Liver (tissue), 9 donors: ENCODE results near the gene SLC6A11. TPM values are rescaled to one million over a fixed set of nuclear protein-coding genes. Genes with fewer than 3 reads are reported as not detected.

Source experiments
- DNase-seq: peaks from one replicate; pipeline ENCODE4 v3.0.0-alpha.2; 2017; ENCODE audit warnings: low spot score
- H3K27ac ChIP-seq, 2 donors: one replicate each; pipeline ENCODE4 v1.7.0; 2013; ENCODE audit warnings: inconsistent platforms in 2 of 2, low read length in 2 of 2, control low read depth in 1 of 2, low read depth in 1 of 2, mild to moderate bottlenecking in 1 of 2
- H3K27me3 ChIP-seq, 4 donors: one replicate each; pipeline versions ENCODE4 v1.6.1 to v1.7.0; 2013; ENCODE audit warnings: low read length in 3 of 4, inconsistent platforms in 1 of 4, mild to moderate bottlenecking in 1 of 4, moderate library complexity in 1 of 4; ENCODE audit not compliant: control insufficient read depth in 4 of 4, insufficient read depth in 4 of 4
- H3K36me3 ChIP-seq, 4 donors: one replicate each; pipeline versions ENCODE4 v1.6.1 to v1.7.0; 2013; ENCODE audit warnings: low read length in 3 of 4, mild to moderate bottlenecking in 3 of 4, low read depth in 1 of 4, moderate library complexity in 1 of 4; ENCODE audit not compliant: control insufficient read depth in 4 of 4, insufficient read depth in 3 of 4
- H3K4me1 ChIP-seq, 4 donors: one replicate each; pipeline versions ENCODE4 v1.6.1 to v1.7.0; 2013; ENCODE audit warnings: low read length in 3 of 4, mild to moderate bottlenecking in 3 of 4, moderate library complexity in 1 of 4; ENCODE audit not compliant: control insufficient read depth in 4 of 4, insufficient read depth in 4 of 4
- H3K4me3 ChIP-seq, 3 donors: one replicate each; pipeline versions ENCODE4 v1.6.1 to v1.7.0; 2013; ENCODE audit warnings: low read length in 3 of 3, control low read depth in 1 of 3, low read depth in 1 of 3, mild to moderate bottlenecking in 1 of 3
- H3K9ac ChIP-seq, 2 donors: one replicate each; pipeline ENCODE4 v1.7.0; 2013; ENCODE audit warnings: low read length in 2 of 2, mild to moderate bottlenecking in 2 of 2, moderate library complexity in 2 of 2, control low read depth in 1 of 2, low read depth in 1 of 2
- H3K9me3 ChIP-seq, 4 donors: one replicate each; pipeline versions ENCODE4 v1.6.1 to v1.7.0; 2013; ENCODE audit warnings: low read length in 3 of 4; ENCODE audit not compliant: control insufficient read depth in 4 of 4
- ATF3 ChIP-seq: IDR thresholded peaks from 2 replicates; pipeline ENCODE4 v1.6.1; 2016; ENCODE audit warnings: antibody characterized with exemption
- CTCF ChIP-seq: fragments of 150-350 bp; IDR thresholded peaks from 2 replicates; pipeline ENCODE4 v1.5.1; 2017; ENCODE audit warnings: improper control_type of control experiment, low read depth, low read length; ENCODE audit not compliant: missing input control
- FOXA1 ChIP-seq: IDR thresholded peaks from 2 replicates; pipeline ENCODE4 v1.6.1; 2016; ENCODE audit warnings: antibody characterized with exemption
- FOXA2 ChIP-seq: IDR thresholded peaks from 2 replicates; pipeline ENCODE4 v1.6.1; 2016; ENCODE audit warnings: antibody characterized with exemption
- GABPA ChIP-seq, 2 donors: IDR thresholded peaks in 1 of 2; conservative IDR thresholded peaks in 1 of 2; 2 replicates each; pipeline ENCODE4 v1.6.1; 2016; ENCODE audit warnings: antibody characterized with exemption in 2 of 2, mild to moderate bottlenecking in 1 of 2, moderate library complexity in 1 of 2
- HNF4A ChIP-seq, 2 donors: conservative IDR thresholded peaks; 2 replicates each; pipeline ENCODE4 v1.6.1; 2016; ENCODE audit warnings: antibody characterized with exemption in 2 of 2, mild to moderate bottlenecking in 2 of 2
- HNF4G ChIP-seq: IDR thresholded peaks from 2 replicates; pipeline ENCODE4 v1.6.1; 2016; ENCODE audit warnings: antibody characterized with exemption
- JUND ChIP-seq, 2 donors: IDR thresholded peaks; 2 replicates each; pipeline ENCODE4 v1.6.1; 2016; ENCODE audit warnings: antibody characterized with exemption in 2 of 2
- NR2F2 ChIP-seq: IDR thresholded peaks from 2 replicates; pipeline ENCODE4 v1.6.1; 2016; ENCODE audit warnings: antibody characterized with exemption
- RAD21 ChIP-seq, 2 donors: IDR thresholded peaks; 2 replicates each; pipeline ENCODE4 v1.6.1; 2016; ENCODE audit warnings: antibody characterized with exemption in 2 of 2, mild to moderate bottlenecking in 2 of 2
- RXRA ChIP-seq, 2 donors: IDR thresholded peaks; 2 replicates each; pipeline ENCODE4 v1.6.1; 2017 to 2018; ENCODE audit warnings: antibody characterized with exemption in 2 of 2, mild to moderate bottlenecking in 1 of 2
- SP1 ChIP-seq: IDR thresholded peaks from 2 replicates; pipeline ENCODE4 v1.6.1; 2018; ENCODE audit warnings: antibody characterized with exemption, mild to moderate bottlenecking
- TAF1 ChIP-seq: conservative IDR thresholded peaks from 2 replicates; pipeline ENCODE4 v1.6.1; 2016; ENCODE audit warnings: antibody characterized with exemption, mild to moderate bottlenecking
- YY1 ChIP-seq: IDR thresholded peaks from 2 replicates; pipeline ENCODE4 v1.6.1; 2016; ENCODE audit warnings: antibody characterized with exemption, mild to moderate bottlenecking
- WGBS: extraction: QIAGEN DNeasy Blood & Tissue Kit; methylation state at CpG from one replicate; pipeline ENCODE4 v1.1.7; 2013; 5-methylcytosine and 5-hydroxymethylcytosine counted together
- polyA plus RNA-seq, 2 donors: library from polyadenylated mRNA; stranded (reverse) in 1 of 2; unstranded in 1 of 2; fragments of 200-250 nt in 1 of 2; fragments of >200 nt in 1 of 2; fragmentation: Nextera tagmentation in 1 of 2; extraction: Ambion mirVana in 1 of 2; gene quantifications; one replicate each; pipeline versions ENCODE4 v1.2.1 to v1.2.3, GENCODE V29; 2013 to 2015
- total RNA-seq, 2 donors: library from RNA; depleted of rRNA; stranded (reverse); fragments of >200 nt; gene quantifications; one replicate each; pipeline ENCODE4 v1.2.3, GENCODE V29; 2014
- TF ChIP-seq, protein P1 (sequence below): IDR thresholded peaks from 2 replicates; pipeline ENCODE4 v1.6.1; 2016; ENCODE audit warnings: antibody characterized with exemption, mild to moderate bottlenecking
- TF ChIP-seq, protein P2 (sequence below): IDR thresholded peaks from 2 replicates; pipeline ENCODE4 v1.6.1; 2016; ENCODE audit warnings: antibody characterized with exemption
- donor health status: healthy.
- donor health status: healthy.
- donor health status: healthy.
- donor health status: healthy.
- donor health status: healthy.

SLC6A11 gene
- total and polyA plus RNA-seq, 4 donors: under 0.01 to 7.1 (median 0.01) TPM; not detected in 1

DNA sequence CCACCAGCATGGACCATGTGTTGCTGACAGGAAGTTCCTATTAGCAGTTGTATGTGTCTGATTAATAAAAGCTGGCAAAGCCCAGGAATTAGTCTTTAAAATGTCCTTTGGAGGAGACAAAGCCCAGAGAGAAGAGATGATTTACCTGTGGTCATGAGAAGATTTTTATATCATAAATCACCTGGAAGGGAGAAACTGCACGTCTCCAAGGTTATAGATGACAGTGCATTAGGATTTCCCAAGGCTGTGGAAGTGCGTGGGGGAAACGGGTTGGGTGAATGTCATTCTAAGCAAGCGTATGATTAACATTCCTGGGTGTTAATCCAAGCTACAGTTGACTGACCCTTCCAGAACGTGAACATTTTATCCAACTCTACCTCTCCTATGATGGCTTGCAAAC lies 76.6 kb downstream of the SLC6A11 start (continued):
- TF ChIP-seq, protein P1, sequence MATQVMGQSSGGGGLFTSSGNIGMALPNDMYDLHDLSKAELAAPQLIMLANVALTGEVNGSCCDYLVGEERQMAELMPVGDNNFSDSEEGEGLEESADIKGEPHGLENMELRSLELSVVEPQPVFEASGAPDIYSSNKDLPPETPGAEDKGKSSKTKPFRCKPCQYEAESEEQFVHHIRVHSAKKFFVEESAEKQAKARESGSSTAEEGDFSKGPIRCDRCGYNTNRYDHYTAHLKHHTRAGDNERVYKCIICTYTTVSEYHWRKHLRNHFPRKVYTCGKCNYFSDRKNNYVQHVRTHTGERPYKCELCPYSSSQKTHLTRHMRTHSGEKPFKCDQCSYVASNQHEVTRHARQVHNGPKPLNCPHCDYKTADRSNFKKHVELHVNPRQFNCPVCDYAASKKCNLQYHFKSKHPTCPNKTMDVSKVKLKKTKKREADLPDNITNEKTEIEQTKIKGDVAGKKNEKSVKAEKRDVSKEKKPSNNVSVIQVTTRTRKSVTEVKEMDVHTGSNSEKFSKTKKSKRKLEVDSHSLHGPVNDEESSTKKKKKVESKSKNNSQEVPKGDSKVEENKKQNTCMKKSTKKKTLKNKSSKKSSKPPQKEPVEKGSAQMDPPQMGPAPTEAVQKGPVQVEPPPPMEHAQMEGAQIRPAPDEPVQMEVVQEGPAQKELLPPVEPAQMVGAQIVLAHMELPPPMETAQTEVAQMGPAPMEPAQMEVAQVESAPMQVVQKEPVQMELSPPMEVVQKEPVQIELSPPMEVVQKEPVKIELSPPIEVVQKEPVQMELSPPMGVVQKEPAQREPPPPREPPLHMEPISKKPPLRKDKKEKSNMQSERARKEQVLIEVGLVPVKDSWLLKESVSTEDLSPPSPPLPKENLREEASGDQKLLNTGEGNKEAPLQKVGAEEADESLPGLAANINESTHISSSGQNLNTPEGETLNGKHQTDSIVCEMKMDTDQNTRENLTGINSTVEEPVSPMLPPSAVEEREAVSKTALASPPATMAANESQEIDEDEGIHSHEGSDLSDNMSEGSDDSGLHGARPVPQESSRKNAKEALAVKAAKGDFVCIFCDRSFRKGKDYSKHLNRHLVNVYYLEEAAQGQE: no peak
- TF ChIP-seq FOXA1 (no peak), JUND (IDR thresholded peaks at IDR 0.05) (no peak), RAD21 (IDR thresholded peaks at IDR 0.05) (no peak)

- Histone ChIP-seq H3K4me3 (no peak overlapping the region), H3K27me3 (no peaks in the 10 kb centered on the region), H3K27ac (no peak overlapping the region), H3K9me3 (peaks cover under 1 to 4% (median 2%) of the 10 kb centered on the region in 4 donors), H3K9ac (no peak overlapping the region), H3K36me3 (no peaks in the 10 kb centered on the region), H3K4me1 (no peaks in the 10 kb centered on the region)
- TF ChIP-seq CTCF: no peak
- no peak for TF ChIP-seq HNF4G
- TF ChIP-seq RXRA (IDR thresholded peaks at IDR 0.05): no peak
- TF ChIP-seq YY1: no peak
- TF ChIP-seq HNF4A (conservative IDR thresholded peaks at IDR 0.05): no peak
- TF ChIP-seq, protein P2, sequence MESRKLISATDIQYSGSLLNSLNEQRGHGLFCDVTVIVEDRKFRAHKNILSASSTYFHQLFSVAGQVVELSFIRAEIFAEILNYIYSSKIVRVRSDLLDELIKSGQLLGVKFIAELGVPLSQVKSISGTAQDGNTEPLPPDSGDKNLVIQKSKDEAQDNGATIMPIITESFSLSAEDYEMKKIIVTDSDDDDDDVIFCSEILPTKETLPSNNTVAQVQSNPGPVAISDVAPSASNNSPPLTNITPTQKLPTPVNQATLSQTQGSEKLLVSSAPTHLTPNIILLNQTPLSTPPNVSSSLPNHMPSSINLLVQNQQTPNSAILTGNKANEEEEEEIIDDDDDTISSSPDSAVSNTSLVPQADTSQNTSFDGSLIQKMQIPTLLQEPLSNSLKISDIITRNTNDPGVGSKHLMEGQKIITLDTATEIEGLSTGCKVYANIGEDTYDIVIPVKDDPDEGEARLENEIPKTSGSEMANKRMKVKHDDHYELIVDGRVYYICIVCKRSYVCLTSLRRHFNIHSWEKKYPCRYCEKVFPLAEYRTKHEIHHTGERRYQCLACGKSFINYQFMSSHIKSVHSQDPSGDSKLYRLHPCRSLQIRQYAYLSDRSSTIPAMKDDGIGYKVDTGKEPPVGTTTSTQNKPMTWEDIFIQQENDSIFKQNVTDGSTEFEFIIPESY: no peak
- TF ChIP-seq SP1: no peak
- TF ChIP-seq JUND (IDR thresholded peaks at IDR 0.05): no peak
- no peak for TF ChIP-seq NR2F2
- TF ChIP-seq TAF1: no peak
- TF ChIP-seq GABPA (IDR thresholded peaks at IDR 0.05 in 1 of 2, conservative IDR thresholded peaks at IDR 0.05 in 1 of 2): no peak
- TF ChIP-seq ATF3: no peak
- no peak for TF ChIP-seq FOXA2
- DNase-seq: no peak
- WGBS: 85% methylated on average over 13 of the region's 13 CpGs
Measured at GRCh38 chr3:10901296-10901945, 85.4 kb downstream of the SLC6A11 start.
